GM12878 (cell line): ENCODE results near the gene LRCH3. TPM values are rescaled to one million over a fixed set of nuclear protein-coding genes. Genes with fewer than 3 reads are reported as not detected.

Experiments used
- BCLAF1 ChIP-seq: fragments of 450-650 bp; IDR thresholded peaks from 2 replicates; pipeline ENCODE4 v1.6.1; 2017; ENCODE audit warnings: antibody characterized with exemption, mild to moderate bottlenecking, moderate library complexity
- CHD4 ChIP-seq: fragments of 200-600 bp; sonication (generic); IDR thresholded peaks from 2 replicates; pipeline ENCODE4 v1.6.1; 2016; ENCODE audit warnings: mild to moderate bottlenecking
- CTCF ChIP-seq, 3 experiments: IDR thresholded peaks in 2 of 3; conservative IDR thresholded peaks in 1 of 3; 2 replicates each; pipeline ENCODE4 v1.5.1; 2011; ENCODE audit warnings: low read depth in 3 of 3, low read length in 3 of 3, mild to moderate bottlenecking in 3 of 3, control low read depth in 2 of 3, moderate library complexity in 2 of 3, inconsistent platforms in 1 of 3, mixed read lengths in 1 of 3; ENCODE audit not compliant: control insufficient read depth in 2 of 3, insufficient read depth in 1 of 3; ENCODE audit errors: extremely low read depth in 1 of 3
- ETV6 ChIP-seq, 2 experiments: fragments of 450-650 bp in 1 of 2; IDR thresholded peaks in 1 of 2; conservative IDR thresholded peaks in 1 of 2; 2 replicates each; pipeline ENCODE4 v1.6.1; 2014; ENCODE audit warnings: antibody characterized with exemption in 1 of 2, borderline replicate concordance in 1 of 2, low read depth in 1 of 2, mild to moderate bottlenecking in 1 of 2, moderate library complexity in 1 of 2
- HCFC1 ChIP-seq: fragments of 150-350 bp; IDR thresholded peaks from 2 replicates; pipeline ENCODE4 v1.6.1; 2014; ENCODE audit warnings: low read length
- HDAC6 ChIP-seq: fragments of 200-600 bp; sonication (generic); IDR thresholded peaks from one replicate; pipeline ENCODE4 v1.8.0; 2017; ENCODE audit warnings: antibody characterized with exemption; ENCODE audit not compliant: unreplicated experiment
- NKRF ChIP-seq: fragments of 450-650 bp; conservative IDR thresholded peaks from 2 replicates; pipeline ENCODE4 v1.6.1; 2017; ENCODE audit warnings: mild to moderate bottlenecking, moderate library complexity
- NR2C1 ChIP-seq: fragments of 450-650 bp; IDR thresholded peaks from 2 replicates; pipeline ENCODE4 v1.6.1; 2017; ENCODE audit warnings: antibody characterized with exemption, mild to moderate bottlenecking, moderate library complexity
- RB1 ChIP-seq: fragments of 450-650 bp; formaldehyde crosslinking; IDR thresholded peaks from 2 replicates; pipeline ENCODE4 v1.6.1; 2017; ENCODE audit warnings: mild to moderate bottlenecking, borderline replicate concordance
- RCOR1 ChIP-seq: conservative IDR thresholded peaks from 2 replicates; pipeline ENCODE4 v1.6.1; 2012; ENCODE audit warnings: low read depth, low read length, improper control_type of control experiment
- SMAD1 ChIP-seq: fragments of 450-650 bp; IDR thresholded peaks from 2 replicates; pipeline ENCODE4 v1.6.1; 2018; ENCODE audit warnings: mild to moderate bottlenecking, low read depth; ENCODE audit not compliant: partially characterized antibody
- SRF ChIP-seq, 2 experiments: IDR thresholded peaks; 2 replicates each; pipeline ENCODE4 v1.6.1; 2011; ENCODE audit warnings: low read depth in 2 of 2, low read length in 2 of 2, mild to moderate bottlenecking in 1 of 2, moderate library complexity in 1 of 2
- SUPT20H ChIP-seq: IDR thresholded peaks from 2 replicates; pipeline ENCODE4 v1.6.1; 2011; ENCODE audit warnings: low read depth, mild to moderate bottlenecking, low read length, moderate library complexity, borderline replicate concordance; ENCODE audit not compliant: control insufficient read depth
- TAF1 ChIP-seq: IDR thresholded peaks from 2 replicates; pipeline ENCODE4 v1.6.1; 2011; ENCODE audit warnings: mild to moderate bottlenecking, low read depth, low read length, borderline replicate concordance
- YBX1 ChIP-seq: fragments of 450-650 bp; IDR thresholded peaks from 2 replicates; pipeline ENCODE4 v1.6.1; 2016; ENCODE audit warnings: antibody characterized with exemption
- ZBTB4 ChIP-seq: fragments of 450-650 bp; formaldehyde crosslinking; IDR thresholded peaks from 2 replicates; pipeline ENCODE4 v1.4.0; 2022; ENCODE audit warnings: mild to moderate bottlenecking, moderate library complexity
- ZZZ3 ChIP-seq: IDR thresholded peaks from 2 replicates; pipeline ENCODE4 v1.6.1; 2011; ENCODE audit warnings: low read depth; ENCODE audit not compliant: control insufficient read depth, insufficient read length
- polyA plus RNA-seq, 11 experiments: library from polyadenylated mRNA; depleted of rRNA in 4 of 11; unstranded in 6 of 11; stranded (reverse) in 5 of 11; fragments of >200 nt; fragmentation: Nextera tagmentation in 4 of 11; fragmentation: Illumina TruSeq in 1 of 11; extraction: Ambion mirVana in 4 of 11; extraction: Trizol in 1 of 11; gene quantifications; 1 replicate in 1 of 11; 2 replicates in 10 of 11; pipeline versions ENCODE4 v1.2.1 to v1.2.3, GENCODE V29; 2011 to 2016; ENCODE audit warnings: inconsistent platforms in 2 of 11, missing spikeins in 2 of 11, low read depth in 1 of 11
- total RNA-seq, 4 experiments: library from RNA; depleted of rRNA in 3 of 4; stranded (reverse); fragments of >200 nt in 3 of 4; fragmentation: Illumina TruSeq in 1 of 4; extraction: Trizol in 1 of 4; gene quantifications; 2 replicates each; pipeline versions ENCODE4 v1.2.1 to v1.2.3, GENCODE V29; 2013 to 2021

Gene LRCH3
- total and polyA plus RNA-seq, 10 of the 15 experiments (the other 5 are each of a cell fraction or from before 2014, with no cell fraction given): 3.9 to 136 (median 40.6) TPM

- TF ChIP-seq NKRF (peak; percentile 63), RCOR1 (no peak), SUPT20H (no peak), TAF1 (peak; percentile 47; the same call in 1 of the 2 replicates), YBX1 (no peak), SMAD1 (no peak), CHD4 (no peak), BCLAF1 (0 out of 2 replicates have a peak, but pooled peaks have one; percentile 23), NR2C1 (peak; percentile 42), HCFC1 (peak; percentile 44), RB1 (no peak; the same call in 1 of the 2 replicates), HDAC6 (no peak), ZBTB4 (no peak), ZZZ3 (no peak), SRF (IDR thresholded peaks at IDR 0.05; ENCODE audit: low read depth in 2 of 2, low read length in 2 of 2) (no peak), ETV6 (conservative IDR thresholded peaks at IDR 0.05 in 1 of 2, IDR thresholded peaks at IDR 0.05 in 1 of 2; ENCODE audit: borderline replicate concordance in 1 of 2, low read depth in 1 of 2) (no peak; a peak in 1 of 4 replicates), CTCF (IDR thresholded peaks at IDR 0.05 in 2 of 3, conservative IDR thresholded peaks at IDR 0.05 in 1 of 3; ENCODE audit: control insufficient read depth in 2 of 3, extremely low read depth in 1 of 3, insufficient read depth in 1 of 3, low read depth in 3 of 3, low read length in 3 of 3) (peak; percentile 47 to 63 (median 50); a peak in 5 of 6 replicates)
Observed at GRCh38 chr3:197749601-197750395, 41.3 kb upstream of the LRCH3 start, which contains the start of gene FYTTD1 (continued).
